SK-N-MC (cell line): ENCODE data around the gene RASA3.

ENCODE experiments used
- EZH2 ChIP-seq: fragments of 200-600 bp; sonication (generic); IDR thresholded peaks from one replicate; pipeline ENCODE4 v1.6.1; 2017; ENCODE audit warnings: antibody characterized with exemption
- FOXP2 ChIP-seq: optimal IDR thresholded peaks from 2 replicates; pipeline ENCODE3; 2011; ENCODE audit warnings: mild to moderate bottlenecking, moderate library complexity; ENCODE audit not compliant: insufficient read depth; ENCODE audit errors: extremely low read length, control extremely low read depth
- POLR2AphosphoS5 ChIP-seq: IDR thresholded peaks from 2 replicates; pipeline ENCODE4 v1.6.1; 2012; ENCODE audit warnings: mild to moderate bottlenecking, low read depth, low read length, borderline replicate concordance

- TF ChIP-seq EZH2 = no peak
- no peak for TF ChIP-seq POLR2AphosphoS5
- no peak for TF ChIP-seq FOXP2
Observed at GRCh38 chr13:114017966-114018365, 114.5 kb downstream of the RASA3 start.
